SK-N-SH (cell line): ENCODE data around the gene VKORC1L1. TPM values are rescaled to one million over a fixed set of nuclear protein-coding genes. Genes with fewer than 3 reads are reported as not detected.

Experiments used
- CTCF ChIA-PET: fragments of 300-600, 350-600 bp; formaldehyde crosslinking; extraction: SDS; loops from one replicate; lab custom pipeline; 2021; lab: Yijun Ruan, JAX
- POLR2A ChIA-PET: fragments of 350-600 bp; sonication (Branson Sonifier 250); formaldehyde crosslinking; extraction: SDS; loops from one replicate; lab custom pipeline; 2020; ENCODE audit warnings: antibody characterized with exemption, inconsistent platforms; lab: Yijun Ruan, JAX
- DNase-seq: peaks from one replicate; pipeline ENCODE4 v3.0.0; 2012
- H2AFZ ChIP-seq: fragments of 200-600 bp; sonication (generic); 2 replicates; pipeline ENCODE4 v1.8.1; 2016; ENCODE audit warnings: antibody characterized with exemption, mild to moderate bottlenecking, low read depth
- H3F3A ChIP-seq: fragments of 200-600 bp; sonication (generic); replicated peaks from 2 replicates; pipeline ENCODE3; 2016; ENCODE audit warnings: antibody characterized with exemption, mild to moderate bottlenecking; ENCODE audit not compliant: insufficient read depth
- H3K27ac ChIP-seq, 2 experiments: fragments of 200-500 bp in 1 of 2; fragments of 200-600 bp in 1 of 2; sonication (Bioruptor generic) in 1 of 2; sonication (generic), shearing (Covaris generic) in 1 of 2; 2 replicates each; pipeline versions ENCODE4 v1.5.1 to v1.6.1; 2014 to 2016; ENCODE audit warnings: low read depth in 2 of 2, inconsistent platforms in 1 of 2, low read length in 1 of 2, mild to moderate bottlenecking in 1 of 2, mixed read lengths in 1 of 2
- H3K27me3 ChIP-seq: fragments of 200-600 bp; sonication (generic), shearing (Covaris generic); 2 replicates; pipeline ENCODE4 v1.6.1; 2016; ENCODE audit warnings: mixed run types; ENCODE audit not compliant: insufficient read depth
- H3K36me3 ChIP-seq, 2 experiments: fragments of 200-500 bp in 1 of 2; fragments of 200-600 bp in 1 of 2; sonication (Bioruptor generic) in 1 of 2; sonication (generic) in 1 of 2; replicated peaks in 1 of 2; 2 replicates each; pipeline versions ENCODE3 to v1.5.1; 2014 to 2016; ENCODE audit warnings: low read length in 1 of 2, mild to moderate bottlenecking in 1 of 2; ENCODE audit not compliant: insufficient read depth in 2 of 2, control insufficient read depth in 1 of 2
- H3K4me1 ChIP-seq, 2 experiments: fragments of 200-500 bp in 1 of 2; fragments of 200-600 bp in 1 of 2; sonication (Bioruptor generic) in 1 of 2; sonication (generic), shearing (Covaris generic) in 1 of 2; 2 replicates each; pipeline versions ENCODE4 v1.5.1 to v1.6.1; 2014 to 2016; ENCODE audit warnings: low read depth in 1 of 2, low read length in 1 of 2, mixed run types in 1 of 2; ENCODE audit not compliant: insufficient read depth in 2 of 2, control insufficient read depth in 1 of 2
- H3K4me2 ChIP-seq: fragments of 200-600 bp; sonication (generic), shearing (Covaris generic); 2 replicates; pipeline ENCODE4 v1.6.1; 2017; ENCODE audit warnings: mixed run types
- H3K4me3 ChIP-seq, 2 experiments: fragments of 200-500 bp in 1 of 2; fragments of 200-600 bp in 1 of 2; sonication (Bioruptor generic) in 1 of 2; sonication (generic), shearing (Covaris generic) in 1 of 2; 2 replicates each; pipeline versions ENCODE4 v1.5.1 to v1.8.1; 2014 to 2016; ENCODE audit warnings: low read depth in 2 of 2, inconsistent platforms in 1 of 2, low read length in 1 of 2, mild to moderate bottlenecking in 1 of 2, mixed read lengths in 1 of 2, moderate library complexity in 1 of 2
- H3K79me2 ChIP-seq: fragments of 200-600 bp; sonication (generic); 2 replicates; pipeline ENCODE4 v1.8.1; 2017; ENCODE audit warnings: mild to moderate bottlenecking; ENCODE audit not compliant: insufficient read depth
- H3K9ac ChIP-seq: fragments of 200-600 bp; sonication (generic); 2 replicates; pipeline ENCODE4 v1.6.1; 2017; ENCODE audit warnings: mixed run types
- H3K9me2 ChIP-seq: fragments of 200-600 bp; sonication (generic); 2 replicates; pipeline ENCODE4 v1.6.1; 2017; ENCODE audit warnings: mixed run types
- H3K9me3 ChIP-seq: fragments of 200-600 bp; sonication (generic); 2 replicates; pipeline ENCODE4 v1.6.1; 2017; ENCODE audit warnings: mixed run types, mild to moderate bottlenecking, moderate library complexity
- H4K20me1 ChIP-seq: fragments of 200-600 bp; sonication (generic); 2 replicates; pipeline ENCODE4 v1.6.1; 2017; ENCODE audit warnings: mild to moderate bottlenecking, mixed run types; ENCODE audit not compliant: insufficient read depth
- ELF1 ChIP-seq: IDR thresholded peaks from 2 replicates; pipeline ENCODE4 v1.4.0; 2012
- EP300 ChIP-seq, 2 experiments: IDR thresholded peaks; 2 replicates each; pipeline versions ENCODE4 v1.4.0 to v1.6.1; 2012; ENCODE audit warnings: borderline replicate concordance in 1 of 2, low read depth in 1 of 2, low read length in 1 of 2
- FOSL2 ChIP-seq: IDR thresholded peaks from 2 replicates; pipeline ENCODE4 v1.4.0; 2012; ENCODE audit warnings: low read depth, mild to moderate bottlenecking, moderate library complexity, borderline replicate concordance
- FOXJ3 ChIP-seq: sonication (generic); formaldehyde crosslinking; IDR thresholded peaks from 2 replicates; pipeline ENCODE4 v1.5.1; 2020; ENCODE audit warnings: mild to moderate bottlenecking, missing genetic modification reagents
- FOXM1 ChIP-seq: IDR thresholded peaks from 2 replicates; pipeline ENCODE4 v1.4.0; 2012; ENCODE audit warnings: low read depth, mild to moderate bottlenecking
- GATA2 ChIP-seq: sonication (generic); formaldehyde crosslinking; IDR thresholded peaks from 2 replicates; pipeline ENCODE4 v1.5.0; 2020; ENCODE audit warnings: mild to moderate bottlenecking, missing genetic modification reagents
- JUND ChIP-seq: IDR thresholded peaks from 2 replicates; pipeline ENCODE4 v1.4.0; 2012
- MAX ChIP-seq: IDR thresholded peaks from 2 replicates; pipeline ENCODE4 v1.4.0; 2012; ENCODE audit warnings: low read depth
- MEF2A ChIP-seq: IDR thresholded peaks from 2 replicates; pipeline ENCODE4 v1.4.0; 2012; ENCODE audit warnings: low read depth, borderline replicate concordance
- MXI1 ChIP-seq: IDR thresholded peaks from 2 replicates; pipeline ENCODE4 v1.6.1; 2012; ENCODE audit warnings: mild to moderate bottlenecking, low read depth, low read length, improper control_type of control experiment
- NFIC ChIP-seq: IDR thresholded peaks from 2 replicates; pipeline ENCODE4 v1.4.0; 2012; ENCODE audit warnings: borderline replicate concordance
- NRF1 ChIP-seq: IDR thresholded peaks from 2 replicates; pipeline ENCODE4 v1.6.1; 2012; ENCODE audit warnings: low read depth, mild to moderate bottlenecking, low read length
- PBX3 ChIP-seq: IDR thresholded peaks from 2 replicates; pipeline ENCODE4; 2012
- POLR2AphosphoS5 ChIP-seq: IDR thresholded peaks from 2 replicates; pipeline ENCODE4 v1.6.1; 2012; ENCODE audit warnings: low read depth, low read length
- RAD21 ChIP-seq: IDR thresholded peaks from 2 replicates; pipeline ENCODE4 v1.6.1; 2012; ENCODE audit warnings: mild to moderate bottlenecking, low read length
- RCOR1 ChIP-seq: fragments of 150-350 bp; IDR thresholded peaks from 2 replicates; pipeline ENCODE4 v1.6.1; 2017; ENCODE audit warnings: antibody characterized with exemption, low read length
- RFX5 ChIP-seq: IDR thresholded peaks from 2 replicates; pipeline ENCODE4 v1.6.1; 2012; ENCODE audit warnings: mild to moderate bottlenecking, improper control_type of control experiment, low read length
- SIN3A ChIP-seq: IDR thresholded peaks from 2 replicates; pipeline ENCODE4 v1.6.1; 2012; ENCODE audit warnings: low read depth, mild to moderate bottlenecking, low read length, moderate library complexity, borderline replicate concordance
- TAF1 ChIP-seq: IDR thresholded peaks from 2 replicates; pipeline ENCODE4 v1.6.1; 2012; ENCODE audit warnings: low read depth, mild to moderate bottlenecking, low read length, moderate library complexity, borderline replicate concordance
- TCF12 ChIP-seq: IDR thresholded peaks from 2 replicates; pipeline ENCODE4 v1.4.0; 2012
- TEAD4 ChIP-seq: IDR thresholded peaks from 2 replicates; pipeline ENCODE4 v1.4.0; 2012; ENCODE audit warnings: mild to moderate bottlenecking, borderline replicate concordance; ENCODE audit not compliant: insufficient read depth
- USF2 ChIP-seq: fragments of 150-350 bp; IDR thresholded peaks from 2 replicates; pipeline ENCODE4 v1.6.1; 2017; ENCODE audit warnings: antibody characterized with exemption, low read length, low read depth, borderline replicate concordance
- YY1 ChIP-seq: IDR thresholded peaks from 2 replicates; pipeline ENCODE4 v1.4.0; 2012; ENCODE audit warnings: low read depth, mild to moderate bottlenecking
- WGBS: methylation state at CpG from one replicate; pipeline ENCODE4 v1.1.6; 2017; ENCODE audit warnings: low lambda C conversion rate; 5-methylcytosine and 5-hydroxymethylcytosine counted together
- polyA plus RNA-seq, 3 experiments: library from polyadenylated mRNA; depleted of rRNA; stranded (reverse); fragments of >200 nt; gene quantifications; 2 replicates each; pipeline ENCODE4 v1.2.3, GENCODE V29; 2012

The VKORC1L1 gene
- polyA plus RNA-seq (2012; rRNA removed), result 14.7 and 17.1 TPM in 2 replicates
- 21.1 and 21.2 TPM in 2 replicates for polyA plus RNA-seq (2012; cell fraction: cytosol; rRNA removed)
- polyA plus RNA-seq (2012; cell fraction: nucleus; rRNA removed), result 5.0 and 7.4 TPM in 2 replicates

GRCh38 chr7:65872776-65873581, at the start of gene VKORC1L1:
Gene VKORC1L1, plus strand, starts transcription at chr7:65873074. Its CDS starts 298 bp downstream, at chr7:65873372.
- Histone ChIP-seq H3K4me2 (peak within 1 kb of the TSS; percentile 88), H3K9me3 (no peaks in the 10 kb centered on the region), H3K27ac (peak within 1 kb of the TSS; percentile 56 to 67), H3K9ac (peak within 1 kb of the TSS; percentile 94), H3K36me3 (peaks cover 0 to 12% of the 10 kb centered on the region in 2 experiments), H3K4me1 (peaks cover 2 to 3% of the 10 kb centered on the region in 2 experiments; a peak in 1 of 4 replicates), H3F3A (peaks cover 16% of the 10 kb centered on the region), H3K79me2 (peaks cover 42% of the 10 kb centered on the region), H2AFZ (peak within 1 kb of the TSS; percentile 89; the same call in 1 of the 2 replicates), H3K9me2 (no peaks in the 10 kb centered on the region), H4K20me1 (peaks cover 7% of the 10 kb centered on the region; the same call in 1 of the 2 replicates), H3K4me3 (peak within 1 kb of the TSS; percentile 74 to 75), H3K27me3 (no peaks in the 10 kb centered on the region)
- peak; percentile 71 for TF ChIP-seq SIN3A
- TF ChIP-seq ELF1, result no peak
- TF ChIP-seq GATA2 (CRISPR knock-in tag), result no peak
- TF ChIP-seq MXI1, result peak; percentile 79
- TF ChIP-seq MAX, result peak; percentile 80
- TF ChIP-seq NRF1, result peak; percentile 63
- no peak for TF ChIP-seq RFX5
- TF ChIP-seq FOSL2, result no peak
- 0 out of 2 replicates have a peak, but pooled peaks have one; percentile 64 for TF ChIP-seq YY1
- TF ChIP-seq TCF12, result no peak
- TF ChIP-seq NFIC, result no peak
- TF ChIP-seq TEAD4, result 0 out of 2 replicates have a peak, but pooled peaks have one; percentile 33
- TF ChIP-seq EP300 (IDR thresholded peaks at IDR 0.05; ENCODE audit: borderline replicate concordance in 1 of 2, low read depth in 1 of 2, low read length in 1 of 2), result no peak
- TF ChIP-seq PBX3, result peak; percentile 35
- no peak; the same call in 1 of the 2 replicates for TF ChIP-seq TAF1
- POLR2A ChIA-PET, result no interaction called here
- peak; percentile 98 for DNase-seq
- CTCF ChIA-PET, result no interaction called here
- WGBS, result under 1% methylated on average over 50 of the region's 94 CpGs

- no peak overlapping the region for H3K9ac ChIP-seq
- H3K4me3 ChIP-seq, result no peak overlapping the region
- H3F3A ChIP-seq, result no peaks in the 10 kb centered on the region
- no peak overlapping the region for H3K4me2 ChIP-seq
- no peaks in the 10 kb centered on the region for H3K27me3 ChIP-seq
- H3K9me2 ChIP-seq, result no peaks in the 10 kb centered on the region
- ChIA-PET CTCF (interaction anchor here (1.4 kb wide), 1 partner anchor 11 kb away, joined by 3 read pairs; no protein-coding TSS in a partner anchor), POLR2A (no interaction called here)
- TF ChIP-seq YY1 (no peak), FOXM1 (no peak), FOXJ3 (CRISPR knock-in tag) (no peak), TCF12 (no peak), JUND (no peak), RCOR1 (no peak), POLR2AphosphoS5 (no peak), TEAD4 (no peak), MEF2A (no peak), FOSL2 (no peak), GATA2 (CRISPR knock-in tag) (no peak), NFIC (no peak), ELF1 (no peak), SIN3A (no peak), RAD21 (no peak), USF2 (no peak), RFX5 (no peak)
- no peaks in the 10 kb centered on the region for H3K79me2 ChIP-seq
- H4K20me1 ChIP-seq, result no peaks in the 10 kb centered on the region
- H3K36me3 ChIP-seq, result peaks cover 3 to 9% of the 10 kb centered on the region in 2 experiments
- no peak overlapping the region for H3K27ac ChIP-seq
- no peak for DNase-seq
- no peak overlapping the region for H2AFZ ChIP-seq
- H3K4me1 ChIP-seq, result no peaks in the 10 kb centered on the region
- H3K9me3 ChIP-seq, result no peaks in the 10 kb centered on the region
- 83% methylated on average over 6 of the region's 6 CpGs for WGBS
These were observed 45.5 kb upstream of the VKORC1L1 start for GRCh38 chr7:65827366-65827765.
